GM19193 (cell line): Measurements from ENCODE around the gene DPP8.

Experiments
- POLR2A ChIP-seq: IDR thresholded peaks from 4 replicates; pipeline ENCODE4 v1.6.1; 2011; ENCODE audit not compliant: insufficient read depth, insufficient read length; ENCODE audit errors: extremely low read depth

The DPP8 gene

DNA sequence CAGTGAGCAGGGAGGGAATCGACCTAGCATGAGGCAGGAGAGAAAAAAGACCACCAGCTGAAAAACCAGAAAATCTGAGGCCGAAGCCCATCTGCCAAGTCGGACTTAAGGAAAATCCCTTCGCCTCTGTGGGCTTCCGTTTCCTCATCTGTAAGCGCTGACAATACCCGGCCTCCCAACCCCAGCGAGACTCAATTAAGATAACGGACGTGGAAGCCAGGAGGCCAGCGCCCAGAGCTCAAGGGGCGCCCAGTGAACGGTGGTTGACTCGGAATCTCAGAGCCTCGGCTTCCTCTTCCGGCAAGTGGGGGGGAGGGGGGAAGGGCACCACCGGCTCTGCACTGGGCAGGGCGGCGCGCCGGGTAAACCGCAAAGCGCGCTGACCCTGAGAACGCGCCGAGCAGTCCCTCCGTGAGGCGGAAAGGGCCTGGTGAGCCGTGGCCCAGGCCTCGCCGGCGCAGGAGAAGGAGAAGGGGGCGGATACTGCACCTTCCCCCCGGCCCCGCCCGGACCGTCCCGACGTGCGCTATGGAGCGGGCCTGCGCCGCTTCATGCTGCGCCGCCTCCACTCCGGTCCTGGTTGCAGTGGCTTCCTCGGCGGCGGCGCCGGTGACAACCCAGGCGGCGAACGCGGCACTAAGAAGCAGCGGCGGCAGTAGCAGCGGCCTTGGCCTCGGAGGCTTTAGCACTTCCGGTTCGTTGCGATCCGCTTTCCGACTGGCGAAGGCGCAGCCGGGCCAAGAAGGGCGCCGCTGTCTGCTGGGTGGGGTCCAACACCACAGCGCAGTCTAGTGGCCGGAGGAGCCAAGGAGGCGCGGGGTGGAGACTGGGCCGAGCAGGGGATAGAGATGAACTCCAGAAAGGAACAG, at the start of gene DPP8:
DPP8 (minus strand) TSS at position 693 of the 869 bp plus-strand sequence. CDS start 5,136 bp downstream, outside the sequence.
- TF ChIP-seq POLR2A = peak; percentile 89

DNA sequence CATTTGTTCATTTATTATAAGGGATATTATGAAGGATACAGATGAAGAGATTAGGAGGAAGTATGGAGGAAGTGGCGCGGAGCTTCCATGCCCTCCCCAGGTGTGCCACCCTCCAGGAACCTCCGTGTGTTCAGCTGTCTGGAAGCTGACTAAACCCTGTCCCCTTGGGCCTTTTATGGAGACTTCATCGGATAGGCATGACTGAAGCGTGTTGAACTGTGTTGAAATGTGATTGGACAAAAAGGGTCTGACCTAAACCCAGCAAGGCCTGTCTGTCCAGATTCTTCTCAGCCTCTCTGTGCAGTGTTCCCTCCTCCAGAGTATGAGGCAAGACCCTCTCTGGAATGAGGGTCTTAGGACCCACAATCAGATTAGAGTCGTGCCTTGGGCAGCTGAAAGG, 44.4 kb upstream of the DPP8 start:
- no peak for TF ChIP-seq POLR2A

DNA sequence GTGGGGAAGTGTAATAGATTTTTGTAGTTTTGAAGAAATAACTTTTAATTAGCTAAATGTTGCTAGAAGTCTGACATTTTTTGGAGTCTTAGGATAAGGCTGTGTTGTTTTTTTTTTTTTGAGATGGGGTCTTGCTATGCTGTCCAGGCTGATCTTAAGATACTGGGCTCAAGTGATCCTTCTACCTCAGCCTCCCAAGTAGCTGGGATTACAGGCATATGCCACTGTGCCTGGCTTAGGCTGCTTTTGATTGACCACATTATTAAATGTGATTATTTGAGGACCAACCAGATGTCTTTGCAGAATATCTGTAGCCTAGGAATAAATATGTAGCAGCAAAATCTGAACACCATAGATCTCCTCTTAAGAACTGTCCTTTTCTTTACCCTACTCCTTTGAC, 42.5 kb upstream of the DPP8 start:
- TF ChIP-seq POLR2A = no peak

DNA sequence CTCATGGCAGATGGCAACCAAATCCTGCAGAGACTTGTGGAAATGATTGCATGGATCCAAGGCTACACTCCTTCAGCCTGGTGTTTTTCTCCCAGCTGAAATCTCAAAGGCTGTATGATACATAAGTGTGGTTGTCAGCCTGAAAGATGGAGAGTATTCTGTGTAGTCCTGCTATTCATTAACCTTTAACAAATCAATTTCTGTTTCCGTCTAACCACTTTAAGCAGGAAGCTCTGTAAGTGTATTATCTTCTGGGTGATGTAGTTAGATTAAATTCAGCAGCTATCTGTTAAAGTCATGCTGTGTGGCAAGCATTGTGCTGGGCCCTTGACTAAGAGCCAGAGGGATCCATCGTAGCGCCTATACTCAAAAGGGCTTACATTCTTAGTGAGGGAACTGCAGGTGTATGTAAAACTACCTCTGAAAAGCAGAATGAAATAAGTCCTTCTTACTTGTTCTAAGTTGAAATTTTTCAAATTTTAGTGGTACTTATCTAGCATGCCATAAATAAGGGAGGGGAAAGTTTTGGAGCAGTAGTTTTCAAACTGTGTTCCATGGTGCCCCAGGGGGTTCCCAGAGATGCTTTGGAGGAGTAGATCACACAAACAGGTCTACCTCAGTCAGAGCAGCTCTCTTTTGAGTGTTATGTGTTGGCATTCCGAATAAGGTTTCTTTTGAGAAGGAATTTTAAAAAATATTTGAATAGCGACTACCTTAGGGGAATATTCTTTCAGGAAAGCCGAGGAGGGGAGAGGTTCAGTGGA, 41.7 kb upstream of the DPP8 start:
- no peak for TF ChIP-seq POLR2A

DNA sequence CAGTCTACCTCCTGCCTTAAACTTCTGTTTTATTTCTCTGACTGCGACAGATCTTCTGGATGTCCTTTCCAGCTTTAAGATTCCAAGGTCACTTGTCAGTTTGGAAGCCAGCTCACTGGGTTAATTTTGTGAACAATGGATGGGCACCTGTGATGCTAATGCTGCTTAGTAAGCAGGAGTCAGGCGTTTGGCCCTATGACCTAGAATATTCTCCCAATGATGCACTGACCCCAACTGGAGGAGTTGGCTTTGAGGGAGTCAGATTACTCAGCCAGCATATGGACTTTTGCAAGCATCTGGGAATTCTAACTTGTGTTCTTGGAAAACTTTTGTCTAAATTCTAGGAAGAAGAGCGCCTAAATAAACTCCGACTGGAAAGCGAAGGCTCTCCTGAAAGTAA, 40.8 kb upstream of the DPP8 start:
- TF ChIP-seq POLR2A = no peak

DNA sequence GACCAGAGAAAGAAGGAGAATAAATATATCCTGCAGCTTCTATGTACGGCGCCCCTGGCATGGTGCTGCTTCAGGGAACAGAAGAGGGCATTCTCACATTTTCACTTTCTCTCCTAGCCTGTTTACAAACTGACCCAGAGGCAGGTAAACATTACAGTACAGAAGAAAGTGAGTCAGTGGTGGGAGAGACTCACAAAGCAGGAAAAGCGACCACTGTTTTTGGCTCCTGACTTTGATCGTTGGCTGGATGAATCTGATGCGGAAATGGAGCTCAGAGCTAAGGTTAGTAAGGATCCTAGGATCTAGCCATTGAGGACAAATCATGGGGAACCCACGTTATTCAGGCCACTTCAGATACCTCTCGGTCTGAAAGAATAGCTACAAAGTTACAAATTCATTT, 39.1 kb upstream of the DPP8 start:
- TF ChIP-seq POLR2A = no peak

DNA sequence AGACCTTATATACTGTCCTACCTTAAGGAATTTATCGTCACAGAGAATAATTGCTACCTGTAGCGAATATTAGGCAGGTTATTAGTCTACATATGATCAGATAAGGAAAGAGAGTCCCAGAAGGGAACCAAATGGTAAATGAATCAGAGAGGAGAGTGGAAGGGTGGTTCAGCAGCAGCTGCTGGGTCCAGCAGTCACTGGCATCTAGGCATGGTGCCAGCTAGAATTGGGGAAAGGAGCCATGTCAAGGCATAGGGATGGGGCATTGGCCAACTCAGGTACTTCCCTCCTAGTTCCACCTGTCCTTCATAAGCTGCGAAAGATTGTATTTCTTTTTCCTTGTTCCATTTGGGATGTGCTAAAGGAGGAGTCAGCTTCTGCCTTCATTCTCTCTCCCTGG, 36.2 kb upstream of the DPP8 start:
- no peak for TF ChIP-seq POLR2A

DNA sequence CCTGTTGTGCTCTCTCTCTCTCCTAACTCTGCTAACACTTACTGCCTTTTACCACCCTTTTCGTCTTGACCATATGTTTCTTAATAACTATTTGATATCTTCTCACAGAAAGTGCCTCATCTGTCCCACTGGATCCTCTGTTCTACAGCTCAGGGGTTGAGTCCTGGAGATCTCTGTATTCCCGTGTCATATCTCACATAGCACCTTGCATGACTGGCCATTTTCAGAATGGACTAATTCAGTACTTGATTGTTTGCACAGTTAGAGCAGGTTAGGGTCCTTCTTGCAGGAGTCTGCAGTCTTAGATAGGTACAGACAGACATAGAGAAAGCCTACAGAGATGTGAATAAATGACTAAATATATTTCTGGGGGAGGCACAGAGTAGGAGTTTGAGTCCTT, 33.7 kb upstream of the DPP8 start:
- TF ChIP-seq POLR2A = no peak

DNA sequence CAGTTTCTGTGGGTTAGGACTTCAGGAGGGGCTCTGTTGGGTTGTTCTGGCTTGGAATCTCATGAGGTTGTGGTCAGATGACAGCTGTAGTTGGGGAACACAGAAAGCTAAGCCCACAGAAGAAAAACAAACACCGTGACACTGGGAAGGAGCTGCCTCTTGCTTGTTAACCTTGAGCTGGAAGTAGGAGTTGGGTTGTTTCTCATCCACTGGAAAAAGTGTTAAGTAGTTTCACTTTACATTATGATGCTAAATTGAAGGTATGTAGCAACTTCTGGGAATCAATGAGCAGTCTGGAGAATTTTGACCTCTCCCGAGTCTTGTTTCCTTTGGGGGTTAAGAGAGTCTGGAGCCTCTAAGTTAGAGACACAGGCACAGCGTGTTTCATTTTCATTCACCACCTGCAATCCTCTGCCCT, 33.2 kb upstream of the DPP8 start:
- no peak for TF ChIP-seq POLR2A

DNA sequence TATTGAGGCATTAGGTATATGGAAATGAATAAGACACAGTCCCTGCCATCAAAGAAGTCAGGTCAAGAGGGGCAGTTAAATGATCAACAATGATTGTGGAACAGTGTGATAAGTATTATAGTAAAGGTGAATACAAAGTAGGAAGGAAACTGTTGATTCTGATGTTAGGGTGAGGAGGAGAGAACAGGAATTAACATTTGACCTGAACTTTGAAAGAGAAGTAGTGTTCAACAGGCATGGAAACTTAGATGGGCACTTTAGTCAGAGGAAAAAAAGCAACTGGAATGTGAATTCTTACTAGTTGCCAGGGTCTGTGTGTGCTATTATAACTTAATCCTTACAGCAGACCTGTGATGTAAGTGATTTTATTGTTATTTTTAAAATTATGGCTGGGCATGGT, 30.4 kb upstream of the DPP8 start:
- no peak for TF ChIP-seq POLR2A

DNA sequence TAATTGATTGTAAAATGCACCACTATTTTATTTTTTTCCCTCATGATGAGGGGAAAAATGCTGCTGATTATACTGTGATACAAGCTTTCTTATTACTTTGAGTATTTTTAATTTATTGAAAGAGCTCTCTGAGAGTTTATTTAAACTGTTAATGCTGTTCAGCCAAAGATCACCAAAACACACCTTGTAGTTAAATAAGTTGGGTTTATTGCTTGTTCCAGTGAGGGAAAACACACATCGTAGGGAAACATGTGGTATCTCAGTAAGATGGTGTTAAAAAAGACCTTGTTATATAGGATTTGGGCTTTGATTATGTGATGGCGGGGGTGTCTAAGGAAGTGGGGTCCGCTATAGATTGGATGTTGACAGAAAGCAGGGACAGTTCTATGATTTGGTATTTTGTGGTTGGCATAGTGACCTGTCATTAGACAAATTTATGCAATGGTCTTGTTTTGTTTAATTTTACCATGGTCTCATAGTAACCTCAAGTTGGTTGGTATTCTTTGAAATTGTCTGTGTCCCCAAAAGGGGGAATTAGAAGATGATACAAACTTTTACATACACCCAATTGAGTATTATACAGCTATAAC, 23.8 kb upstream of the DPP8 start:
- no peak for TF ChIP-seq POLR2A

DNA sequence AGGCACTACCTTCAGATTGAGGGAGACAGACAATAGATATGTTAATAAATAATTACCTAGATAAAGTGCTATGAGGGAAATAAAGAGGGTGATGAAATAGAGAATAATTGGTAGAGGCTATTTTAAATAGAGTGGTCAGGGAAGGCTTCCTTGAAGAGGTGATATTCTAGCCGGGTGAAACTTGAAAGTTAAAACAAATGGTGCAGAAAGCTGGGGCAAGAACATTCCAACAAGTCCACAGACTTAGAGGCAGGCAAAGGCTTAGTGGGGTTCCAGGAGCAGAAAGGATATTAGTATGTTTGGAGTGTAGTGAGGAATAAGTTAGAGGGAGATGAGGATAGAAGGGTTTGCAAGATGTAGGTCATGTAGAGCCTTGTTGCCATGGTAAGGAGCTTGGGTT, 22.8 kb upstream of the DPP8 start:
- no peak for TF ChIP-seq POLR2A

DNA sequence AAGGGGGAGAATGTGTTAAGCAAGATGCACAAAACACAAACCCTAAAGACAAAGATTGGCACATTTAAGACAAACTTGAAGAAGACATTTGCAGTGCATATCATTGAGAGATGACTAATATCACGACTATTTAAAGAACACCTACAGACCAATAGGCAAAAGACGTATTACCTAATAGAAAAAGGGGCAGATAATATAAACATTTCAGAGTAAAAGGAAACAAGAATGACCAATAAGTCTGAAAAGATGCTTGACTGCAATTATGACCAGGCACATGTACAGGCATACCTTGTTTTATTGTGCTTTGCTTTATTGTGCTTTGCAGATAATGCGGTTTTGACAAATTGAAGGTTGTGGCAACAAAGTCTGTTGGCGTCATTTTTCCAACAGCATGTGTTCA, 17.7 kb upstream of the DPP8 start:
- TF ChIP-seq POLR2A = no peak

DNA sequence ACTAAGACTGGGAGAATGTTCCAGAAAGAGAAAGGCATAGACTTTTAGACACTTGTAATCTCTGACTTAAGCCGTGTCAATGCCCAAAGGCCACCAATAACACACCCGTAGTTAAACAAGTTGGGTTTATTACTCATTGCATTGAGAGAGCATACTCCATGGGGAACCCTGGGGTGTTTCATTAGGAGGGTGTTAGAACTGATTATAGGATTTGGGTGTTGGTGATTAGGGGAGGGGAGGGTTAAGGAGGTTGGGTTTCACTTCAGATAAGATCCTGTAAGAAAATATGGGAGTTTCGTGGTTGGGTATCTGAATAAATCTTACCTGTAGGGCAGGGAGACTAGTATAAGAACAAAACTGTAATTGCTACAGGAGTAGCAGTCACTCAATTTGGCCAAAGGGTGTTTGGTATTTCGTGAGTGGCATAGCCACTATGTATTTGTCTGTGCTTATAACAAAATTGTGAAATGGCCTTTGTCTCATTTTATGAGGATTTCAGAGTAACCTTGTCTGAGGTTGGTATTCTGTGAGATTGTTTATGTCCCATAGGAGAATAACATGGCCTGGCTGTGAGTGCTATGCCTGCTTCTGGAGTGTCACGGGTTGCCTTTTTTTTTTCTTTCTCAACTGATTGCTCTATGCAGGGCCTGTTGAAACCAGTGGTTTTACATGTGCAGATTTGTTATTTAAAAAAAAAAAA, 15.7 kb upstream of the DPP8 start:
- no peak for TF ChIP-seq POLR2A

DNA sequence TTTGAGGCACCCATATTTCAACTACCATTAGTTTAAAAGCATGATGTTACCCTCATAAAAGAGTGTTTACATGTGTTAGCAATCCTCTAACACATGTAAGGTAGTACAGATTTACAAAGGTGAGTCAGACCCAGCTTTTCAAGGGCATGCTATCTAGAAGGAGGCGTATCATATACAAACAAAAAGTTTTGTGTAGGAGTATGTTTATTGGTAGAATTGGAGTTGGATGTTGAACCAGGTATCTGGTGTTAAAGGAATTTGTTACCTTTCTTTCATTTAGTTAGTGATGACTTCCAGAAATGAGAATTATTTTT, 15.2 kb upstream of the DPP8 start:
- TF ChIP-seq POLR2A = no peak
